ENCODE data around the gene AHI1.

DNA sequence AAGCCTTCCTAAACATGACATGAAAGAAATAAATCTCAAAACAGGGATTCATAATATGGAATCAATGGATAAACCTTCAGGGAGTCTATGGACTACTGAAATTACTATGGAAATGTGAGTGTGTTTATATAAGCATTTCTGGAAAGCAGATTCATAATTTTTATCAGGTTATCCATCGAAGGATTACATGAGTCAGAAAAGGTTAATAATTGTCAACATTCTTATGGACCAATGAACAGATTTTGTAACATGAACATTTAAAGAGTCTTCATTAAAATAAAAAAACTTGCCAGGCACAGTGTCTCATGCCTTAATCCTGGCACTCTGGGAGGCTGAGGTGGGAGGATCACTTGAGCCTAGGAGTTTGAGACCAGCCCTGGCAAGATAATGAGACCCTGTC is 84.8 kb downstream of the AHI1 start:
- no peak for TF ChIP-seq CTCF (IDR thresholded peaks at IDR 0.05)
- TF ChIP-seq POLR2A (IDR thresholded peaks at IDR 0.05) = no peak

Data from testis (tissue), 2 donors.